ENCODE results near the gene METTL9.

The METTL9 gene

DNA sequence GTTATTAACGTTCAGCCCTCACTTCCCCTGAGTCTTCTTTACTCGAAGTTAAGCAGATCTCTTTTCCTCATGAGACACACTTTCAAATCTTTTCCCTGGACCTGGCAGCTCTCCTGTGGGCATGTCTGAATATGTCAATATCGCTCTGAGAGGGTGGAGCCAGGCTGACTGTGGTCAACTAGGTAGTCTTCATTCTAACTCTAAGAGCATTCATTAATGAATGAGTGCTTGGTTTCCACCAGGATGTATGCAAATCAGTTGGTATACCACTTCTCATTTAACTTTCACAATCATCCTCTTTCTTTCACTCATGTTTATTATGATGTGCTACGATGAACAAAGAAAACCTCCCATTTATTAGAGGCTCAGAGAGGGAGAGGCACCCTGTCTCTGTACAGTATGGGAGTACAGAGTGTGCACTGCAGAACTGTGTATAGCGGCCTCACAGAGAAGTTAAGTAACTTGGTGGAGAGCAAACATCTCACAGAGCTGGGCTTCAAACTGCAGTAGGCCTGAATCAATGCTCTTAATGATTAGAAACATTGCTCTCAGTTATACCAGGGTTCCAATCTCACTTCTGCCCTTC lies 104.3 kb downstream of the METTL9 start:
- no peaks in the 10 kb centered on the region for H3K9me3 ChIP-seq (ENCODE audit: low read length)
- H3K27ac ChIP-seq (ENCODE audit: low read depth, low read length), result no peak overlapping the region
- H3K27me3 ChIP-seq (ENCODE audit: control insufficient read depth in 1 of 2, insufficient read depth in 2 of 2, low read length in 2 of 2), result no peaks in the 10 kb centered on the region

DNA sequence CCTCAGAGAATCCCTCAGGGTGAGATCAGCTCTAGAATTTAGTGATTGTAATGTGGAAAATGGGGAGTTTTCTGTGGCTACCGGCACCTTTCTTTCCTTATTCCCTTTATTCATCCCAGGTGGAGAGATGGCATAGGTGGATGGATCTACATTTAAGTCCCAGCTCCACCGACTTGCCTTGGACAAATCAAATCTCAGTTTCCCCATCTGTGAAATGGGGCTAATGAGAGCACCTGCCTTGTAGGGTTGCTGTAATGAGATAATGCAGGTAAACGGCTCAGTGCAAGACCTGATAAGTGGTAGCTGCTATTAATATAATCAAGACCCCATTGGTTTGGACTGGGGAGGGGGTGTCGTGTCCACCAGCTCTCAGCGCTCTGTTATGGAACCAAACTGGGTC lies 104.9 kb downstream of the METTL9 start:
- H3K9ac ChIP-seq (ENCODE audit: low read length), result no peak overlapping the region
- H3K27me3 ChIP-seq (ENCODE audit: control insufficient read depth in 1 of 2, insufficient read depth in 2 of 2, low read length in 2 of 2), result no peaks in the 10 kb centered on the region
- peaks cover 4% of the 10 kb centered on the region for H3K4me1 ChIP-seq (ENCODE audit: insufficient read depth, low read length)
- no peaks in the 10 kb centered on the region for H3K9me3 ChIP-seq (ENCODE audit: low read length)
- H3K36me3 ChIP-seq (ENCODE audit: insufficient read depth, low read length), result no peaks in the 10 kb centered on the region
- no peak overlapping the region for H3K4me3 ChIP-seq (ENCODE audit: low read depth in 1 of 2, low read length in 2 of 2)
- H3K27ac ChIP-seq (ENCODE audit: low read depth, low read length), result no peak overlapping the region

More for the DNA sequence above, 104.3 kb downstream of the METTL9 start:
- peaks cover 4% of the 10 kb centered on the region for H3K4me1 ChIP-seq (ENCODE audit: insufficient read depth, low read length)
- H3K36me3 ChIP-seq (ENCODE audit: insufficient read depth, low read length), result no peaks in the 10 kb centered on the region
- H3K9ac ChIP-seq (ENCODE audit: low read length), result no peak overlapping the region
- no peak overlapping the region for H3K4me3 ChIP-seq (ENCODE audit: low read depth in 1 of 2, low read length in 2 of 2)

DNA sequence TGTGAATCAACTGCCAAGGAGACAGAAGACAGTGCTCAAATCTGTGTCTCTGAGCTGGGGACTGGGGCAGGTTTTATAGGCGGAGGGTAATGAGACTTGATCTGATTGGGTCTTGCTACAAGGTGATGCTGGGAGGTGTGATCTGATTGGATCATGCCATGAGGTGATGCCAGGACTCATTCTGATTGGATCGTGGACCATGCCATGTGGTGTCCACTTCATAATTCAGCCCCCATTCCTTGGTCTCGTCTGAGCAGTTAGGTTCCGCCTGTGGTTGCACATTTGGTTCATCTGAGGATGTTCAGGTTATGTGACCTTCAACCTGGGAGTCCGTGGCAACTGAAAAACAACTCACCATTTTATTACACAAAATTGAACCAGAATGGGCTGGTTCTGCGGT lies 105.4 kb downstream of the METTL9 start:
- no peak overlapping the region for H3K4me3 ChIP-seq (ENCODE audit: low read depth in 1 of 2, low read length in 2 of 2)

More for the DNA sequence above, 105.4 kb downstream of the METTL9 start:
- no peaks in the 10 kb centered on the region for H3K36me3 ChIP-seq (ENCODE audit: insufficient read depth, low read length)
- H3K9me3 ChIP-seq (ENCODE audit: low read length), result no peaks in the 10 kb centered on the region
- H3K4me1 ChIP-seq (ENCODE audit: insufficient read depth, low read length), result peaks cover 4% of the 10 kb centered on the region
- no peak overlapping the region for H3K9ac ChIP-seq (ENCODE audit: low read length)
- H3K27me3 ChIP-seq (ENCODE audit: control insufficient read depth in 1 of 2, insufficient read depth in 2 of 2, low read length in 2 of 2), result no peaks in the 10 kb centered on the region
- H3K27ac ChIP-seq (ENCODE audit: low read depth, low read length), result no peak overlapping the region
